ENCODE measurements around the gene COQ8A. TPM values are rescaled to one million over a fixed set of nuclear protein-coding genes. Genes with fewer than 3 reads are reported as not detected.

Gene COQ8A
- total and polyA plus RNA-seq, 10 of the 15 experiments (the other 5 are each of a cell fraction or from before 2014, with no cell fraction given), result 0.72 to 24.8 (median 12.1) TPM

GRCh38 chr1:226945106-226945857 is 5.2 kb downstream of the COQ8A start:
- intact Hi-C loops (cut with micrococcal nuclease; ENCODE audit: unreplicated experiment), result no loop called here
- 75% methylated on average over 19 of the region's 19 CpGs for WGBS (ENCODE audit: insufficient coverage, insufficient replicate concordance, low lambda C conversion rate, missing lambda C conversion rate)
- no peaks in the 10 kb centered on the region for H4K20me1 ChIP-seq (ENCODE audit: control insufficient read depth, insufficient read depth)
- BruUV-seq (replicated peaks), result no TSS peak
- no peak overlapping the region for H3K4me2 ChIP-seq (ENCODE audit: control insufficient read depth, insufficient read depth)
- no peak overlapping the region for H2AFZ ChIP-seq (ENCODE audit: control insufficient read depth, low read depth, low read length)
- TF ChIP-seq ELK1 (IDR thresholded peaks at IDR 0.05; ENCODE audit: low read depth, low read length) (no peak), CBFB (IDR thresholded peaks at IDR 0.05; ENCODE audit: low read depth) (no peak), BACH1 (IDR thresholded peaks at IDR 0.05; ENCODE audit: borderline replicate concordance) (no peak)
- no peaks in the 10 kb centered on the region; the same call in none of the 2 replicates for H3K79me2 ChIP-seq (ENCODE audit: control insufficient read depth, insufficient read depth, low read length)
- no peak for DNase-seq (ENCODE audit: low read depth, low spot score)
- H3K36me3 ChIP-seq (ENCODE audit: control insufficient read depth in 2 of 2, insufficient read depth in 2 of 2, low read length in 1 of 2), result no peaks in the 10 kb centered on the region
- ChIA-PET RAD21 (ENCODE audit: unreplicated experiment) (no interaction called here), SMC1A (ENCODE audit: uncharacterized antibody, unreplicated experiment) (interaction anchor here (0.7 kb wide), 2 partner anchors 89 to 396 kb away, joined by 3 read pairs; no protein-coding TSS in a partner anchor), CTCF (interaction anchor here (0.6 kb wide), 1 partner anchor 1814 kb away, joined by 3 read pairs; no protein-coding TSS in a partner anchor), POLR2A (no interaction called here)
- in situ Hi-C loops (cut with MboI), result no loop called here
- H3K9ac ChIP-seq (ENCODE audit: control insufficient read depth, insufficient read depth, low read length), result no peak overlapping the region
- no peaks in the 10 kb centered on the region for H3K27me3 ChIP-seq (replicated peaks in 1 of 2; ENCODE audit: control insufficient read depth in 2 of 2, insufficient read depth in 2 of 2, low read length in 1 of 2)
- ATAC-seq, result no peak
- H3K4me3 ChIP-seq, result no peak overlapping the region
- no peak overlapping the region for H3K27ac ChIP-seq (ENCODE audit: control insufficient read depth, insufficient read depth)
- no peaks in the 10 kb centered on the region for H3K9me3 ChIP-seq (replicated peaks; ENCODE audit: control insufficient read depth, insufficient read depth, low read length)
- no peak for FAIRE-seq
- H3K4me1 ChIP-seq (ENCODE audit: control insufficient read depth, insufficient read depth, low read length), result no peaks in the 10 kb centered on the region

GRCh38 chr1:226945858-226946245 is 5.8 kb downstream of the COQ8A start:
- TF ChIP-seq RAD51 (IDR thresholded peaks at IDR 0.05) (no peak), BACH1 (IDR thresholded peaks at IDR 0.05; ENCODE audit: borderline replicate concordance) (no peak)
- Histone ChIP-seq H3K9me3 (replicated peaks; ENCODE audit: control insufficient read depth, insufficient read depth, low read length) (no peaks in the 10 kb centered on the region), H3K27me3 (replicated peaks in 1 of 2; ENCODE audit: control insufficient read depth in 2 of 2, insufficient read depth in 2 of 2, low read length in 1 of 2) (no peaks in the 10 kb centered on the region), H3K36me3 (ENCODE audit: control insufficient read depth in 2 of 2, insufficient read depth in 2 of 2, low read length in 1 of 2) (no peaks in the 10 kb centered on the region), H3K79me2 (ENCODE audit: control insufficient read depth, insufficient read depth, low read length) (no peaks in the 10 kb centered on the region), H3K9ac (ENCODE audit: control insufficient read depth, insufficient read depth, low read length) (no peak overlapping the region), H3K27ac (ENCODE audit: control insufficient read depth, insufficient read depth) (no peak overlapping the region), H2AFZ (ENCODE audit: control insufficient read depth, low read depth, low read length) (no peak overlapping the region), H3K4me1 (ENCODE audit: control insufficient read depth, insufficient read depth, low read length) (no peaks in the 10 kb centered on the region), H3K4me3 (no peak overlapping the region), H3K4me2 (ENCODE audit: control insufficient read depth, insufficient read depth) (no peak overlapping the region), H4K20me1 (ENCODE audit: control insufficient read depth, insufficient read depth) (no peaks in the 10 kb centered on the region)
- no TSS peak for BruUV-seq (replicated peaks)
- DNase-seq (ENCODE audit: low read depth, low spot score) (no peak), ATAC-seq (no peak), FAIRE-seq (no peak)
- ChIA-PET CTCF (no interaction called here), SMC1A (ENCODE audit: uncharacterized antibody, unreplicated experiment) (interaction anchor here (0.7 kb wide), 2 partner anchors 90 to 397 kb away, joined by 3 read pairs; no protein-coding TSS in a partner anchor), RAD21 (ENCODE audit: unreplicated experiment) (no interaction called here), POLR2A (no interaction called here)
- in situ Hi-C loops (cut with MboI) (no loop called here), intact Hi-C loops (cut with micrococcal nuclease; ENCODE audit: unreplicated experiment) (no loop called here)
- WGBS (ENCODE audit: insufficient coverage, insufficient replicate concordance, low lambda C conversion rate, missing lambda C conversion rate), result 69% methylated on average over 8 of the region's 8 CpGs

All from GM12878 (cell line).